HEK293T (cell line): ENCODE data around the gene FXN.

Source experiments
- CTCF ChIA-PET: fragments of 350-600 bp; formaldehyde crosslinking; extraction: SDS; loops from one replicate; lab custom pipeline; 2021; ENCODE audit warnings: antibody characterized with exemption, inconsistent platforms; lab: Yijun Ruan, JAX
- POLR2A ChIA-PET: fragments of 350-600 bp; formaldehyde crosslinking; extraction: SDS; loops from one replicate; lab custom pipeline; 2020; ENCODE audit warnings: antibody characterized with exemption, inconsistent platforms; lab: Yijun Ruan, JAX
- DNase-seq: peaks from one replicate; pipeline ENCODE4 v3.0.0; 2012; ENCODE audit warnings: mixed read lengths; ENCODE audit errors: extremely low spot score
- ARNT ChIP-seq: fragments of 450-650 bp; IDR thresholded peaks from 2 replicates; pipeline ENCODE4 v1.6.1; 2017; ENCODE audit warnings: mild to moderate bottlenecking
- BHLHE40 ChIP-seq: fragments of 450-650 bp; IDR thresholded peaks from 2 replicates; pipeline ENCODE4 v1.6.1; 2016; ENCODE audit warnings: mild to moderate bottlenecking, moderate library complexity, borderline replicate concordance
- CTBP1 ChIP-seq: fragments of 450-650 bp; IDR thresholded peaks from 2 replicates; pipeline ENCODE4 v1.6.1; 2016; ENCODE audit warnings: borderline replicate concordance
- ELF4 ChIP-seq: fragments of 450-650 bp; IDR thresholded peaks from 2 replicates; pipeline ENCODE4 v1.6.1; 2017; ENCODE audit warnings: antibody characterized with exemption
- FOXA1 ChIP-seq: fragments of 450-650 bp; IDR thresholded peaks from 2 replicates; pipeline ENCODE4 v1.6.1; 2016; ENCODE audit warnings: mild to moderate bottlenecking
- FOXK2 ChIP-seq: fragments of 450-650 bp; IDR thresholded peaks from 2 replicates; pipeline ENCODE4 v1.6.1; 2016; ENCODE audit warnings: mild to moderate bottlenecking
- FOXM1 ChIP-seq: fragments of 450-650 bp; IDR thresholded peaks from 2 replicates; pipeline ENCODE4 v1.6.1; 2017; ENCODE audit warnings: mild to moderate bottlenecking, borderline replicate concordance
- HDGF ChIP-seq: fragments of 450-650 bp; IDR thresholded peaks from 2 replicates; pipeline ENCODE4 v1.6.1; 2017; ENCODE audit warnings: antibody characterized with exemption, borderline replicate concordance
- L3MBTL2 ChIP-seq: fragments of 450-650 bp; conservative IDR thresholded peaks from 2 replicates; pipeline ENCODE4 v1.6.1; 2016; ENCODE audit warnings: mild to moderate bottlenecking
- LEF1 ChIP-seq: fragments of 450-650 bp; IDR thresholded peaks from 2 replicates; pipeline ENCODE4 v1.6.1; 2017; ENCODE audit warnings: mild to moderate bottlenecking, borderline replicate concordance
- NFRKB ChIP-seq: fragments of 450-650 bp; IDR thresholded peaks from 2 replicates; pipeline ENCODE4 v1.6.1; 2016; ENCODE audit warnings: mild to moderate bottlenecking, moderate library complexity
- PKNOX1 ChIP-seq: fragments of 450-650 bp; IDR thresholded peaks from 2 replicates; pipeline ENCODE4 v1.6.1; 2016
- SP1 ChIP-seq: fragments of 450-650 bp; IDR thresholded peaks from 2 replicates; pipeline ENCODE4 v1.6.1; 2017
- SUZ12 ChIP-seq: fragments of 450-650 bp; IDR thresholded peaks from 2 replicates; pipeline ENCODE4 v1.6.1; 2016; ENCODE audit warnings: mild to moderate bottlenecking
- TARDBP ChIP-seq: fragments of 450-650 bp; IDR thresholded peaks from 2 replicates; pipeline ENCODE4 v1.6.1; 2016
- ZNF384 ChIP-seq: fragments of 450-650 bp; IDR thresholded peaks from 2 replicates; pipeline ENCODE4 v1.6.1; 2016

FXN gene

GRCh38 chr9:69134412-69134811 is 98.9 kb downstream of the FXN start:
- POLR2A ChIA-PET = no interaction called here
- CTCF ChIA-PET = interaction anchor here (1.3 kb wide), 1 partner anchor 12 kb away, joined by 3 read pairs; no protein-coding TSS in a partner anchor

GRCh38 chr9:69136185-69136584 is 100.6 kb downstream of the FXN start:
- TF ChIP-seq PKNOX1 = no peak
- no peak for TF ChIP-seq SUZ12
- TF ChIP-seq ZNF384 = no peak
- TF ChIP-seq LEF1 = no peak
- TF ChIP-seq L3MBTL2 = no peak
- no peak for TF ChIP-seq HDGF
- TF ChIP-seq TARDBP = no peak
- TF ChIP-seq BHLHE40 = no peak
- TF ChIP-seq ARNT = no peak
- TF ChIP-seq FOXM1 = no peak
- no peak for TF ChIP-seq ELF4
- no peak for TF ChIP-seq FOXK2
- TF ChIP-seq CTBP1 = no peak
- TF ChIP-seq SP1 = no peak
- TF ChIP-seq FOXA1 = no peak
- no peak for TF ChIP-seq NFRKB
- DNase-seq = no peak
- CTCF ChIA-PET = interaction anchor here (0.6 kb wide), 1 partner anchor 53 kb away, joined by 3 read pairs; no protein-coding TSS in a partner anchor
- POLR2A ChIA-PET = no interaction called here

More at GRCh38 chr9:69134412-69134811, 98.9 kb downstream of the FXN start:
- DNase-seq = no peak
- TF ChIP-seq TARDBP (no peak), NFRKB (no peak), PKNOX1 (no peak), ZNF384 (no peak), FOXA1 (no peak), L3MBTL2 (no peak), HDGF (no peak), LEF1 (no peak), FOXM1 (no peak), BHLHE40 (no peak), FOXK2 (no peak), SUZ12 (no peak), CTBP1 (no peak)

GRCh38 chr9:69136779-69137178 is 101.2 kb downstream of the FXN start:
- POLR2A ChIA-PET = no interaction called here

GRCh38 chr9:69137311-69137710 is 101.8 kb downstream of the FXN start:
- DNase-seq = no peak
- ChIA-PET POLR2A (no interaction called here), CTCF (no interaction called here)
- TF ChIP-seq ARNT (no peak), FOXK2 (no peak), SP1 (no peak), TARDBP (no peak), L3MBTL2 (no peak), CTBP1 (no peak)

More at GRCh38 chr9:69136779-69137178, 101.2 kb downstream of the FXN start:
- no peak for TF ChIP-seq FOXM1
- TF ChIP-seq ARNT = no peak
- no peak for TF ChIP-seq CTBP1
- no peak for TF ChIP-seq TARDBP
- no peak for TF ChIP-seq ELF4
- TF ChIP-seq PKNOX1 = no peak
- TF ChIP-seq L3MBTL2 = no peak
- no peak for TF ChIP-seq FOXA1
- TF ChIP-seq FOXK2 = no peak
- no peak for TF ChIP-seq NFRKB
- CTCF ChIA-PET = interaction anchor here (0.6 kb wide), 1 partner anchor 53 kb away, joined by 3 read pairs; no protein-coding TSS in a partner anchor
- DNase-seq = no peak

- no peak for DNase-seq
- TF ChIP-seq ELF4 = no peak
- TF ChIP-seq HDGF = no peak
- no peak for TF ChIP-seq FOXK2
- no peak for TF ChIP-seq CTBP1
- no peak for TF ChIP-seq TARDBP
- TF ChIP-seq BHLHE40 = no peak
- no peak for TF ChIP-seq SUZ12
- TF ChIP-seq PKNOX1 = no peak
- TF ChIP-seq ARNT = no peak
- no peak for TF ChIP-seq NFRKB
- no peak for TF ChIP-seq FOXM1
- no peak for TF ChIP-seq SP1
- no peak for TF ChIP-seq FOXA1
- no peak for TF ChIP-seq LEF1
- TF ChIP-seq L3MBTL2 = no peak
- no peak for TF ChIP-seq ZNF384
- CTCF ChIA-PET = no interaction called here
- POLR2A ChIA-PET = no interaction called here
Measured at GRCh38 chr9:69139596-69139995, 104.0 kb downstream of the FXN start.

- ChIA-PET POLR2A (no interaction called here), CTCF (no interaction called here)
- TF ChIP-seq LEF1 (no peak), ZNF384 (no peak), BHLHE40 (no peak), ARNT (no peak), TARDBP (no peak), FOXM1 (no peak), PKNOX1 (no peak)
- no peak for DNase-seq
Measured at GRCh38 chr9:69140123-69140735, 104.7 kb downstream of the FXN start.
